Measurements from ENCODE around the gene PMEL. TPM values are rescaled to one million over a fixed set of nuclear protein-coding genes. Genes with fewer than 3 reads are reported as not detected.

Gene PMEL
- total RNA-seq, 1 donor from 2014 or later, result 4.9 TPM

DNA sequence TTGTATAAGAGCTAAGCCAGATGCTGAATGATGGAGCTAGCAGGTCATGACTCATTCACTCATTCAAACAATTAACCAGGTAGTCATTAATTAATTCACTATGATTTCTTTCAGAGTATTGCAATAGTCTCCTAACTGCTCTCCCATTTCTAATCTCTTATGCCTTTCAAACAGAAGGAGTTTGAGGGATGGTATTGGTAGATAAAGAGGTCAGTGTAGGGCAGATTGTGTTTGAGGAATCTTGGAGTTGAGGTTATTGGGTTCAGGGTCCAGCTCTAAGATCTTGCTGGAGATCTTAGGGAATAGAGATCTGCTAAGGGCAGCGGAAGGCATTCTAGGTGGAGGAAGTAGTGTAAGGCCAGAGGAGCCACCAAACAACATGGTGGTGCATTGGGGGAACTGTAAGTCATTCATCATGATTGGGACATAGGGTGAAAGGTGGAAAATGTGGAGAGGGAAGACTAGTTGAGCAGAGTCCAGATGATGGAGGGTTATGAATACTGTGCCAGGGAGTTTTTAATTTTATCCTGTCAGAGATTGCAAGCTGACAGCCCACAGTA is 23.2 kb downstream of the PMEL start:
- peaks cover 32% of the 10 kb centered on the region for H3K36me3 ChIP-seq
- no peaks in the 10 kb centered on the region for H3K27me3 ChIP-seq
- intact Hi-C loops (cut with DNase I), result no loop called here
- TF ChIP-seq, protein P1, sequence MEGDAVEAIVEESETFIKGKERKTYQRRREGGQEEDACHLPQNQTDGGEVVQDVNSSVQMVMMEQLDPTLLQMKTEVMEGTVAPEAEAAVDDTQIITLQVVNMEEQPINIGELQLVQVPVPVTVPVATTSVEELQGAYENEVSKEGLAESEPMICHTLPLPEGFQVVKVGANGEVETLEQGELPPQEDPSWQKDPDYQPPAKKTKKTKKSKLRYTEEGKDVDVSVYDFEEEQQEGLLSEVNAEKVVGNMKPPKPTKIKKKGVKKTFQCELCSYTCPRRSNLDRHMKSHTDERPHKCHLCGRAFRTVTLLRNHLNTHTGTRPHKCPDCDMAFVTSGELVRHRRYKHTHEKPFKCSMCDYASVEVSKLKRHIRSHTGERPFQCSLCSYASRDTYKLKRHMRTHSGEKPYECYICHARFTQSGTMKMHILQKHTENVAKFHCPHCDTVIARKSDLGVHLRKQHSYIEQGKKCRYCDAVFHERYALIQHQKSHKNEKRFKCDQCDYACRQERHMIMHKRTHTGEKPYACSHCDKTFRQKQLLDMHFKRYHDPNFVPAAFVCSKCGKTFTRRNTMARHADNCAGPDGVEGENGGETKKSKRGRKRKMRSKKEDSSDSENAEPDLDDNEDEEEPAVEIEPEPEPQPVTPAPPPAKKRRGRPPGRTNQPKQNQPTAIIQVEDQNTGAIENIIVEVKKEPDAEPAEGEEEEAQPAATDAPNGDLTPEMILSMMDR (IDR thresholded peaks at IDR 0.05), result no peak
- no peak overlapping the region for H3K27ac ChIP-seq
- H3K4me1 ChIP-seq, result peaks cover 3% of the 10 kb centered on the region
- ATAC-seq (no peak), DNase-seq (no peak)
- no peak overlapping the region for H3K4me3 ChIP-seq
- H3K9me3 ChIP-seq, result no peaks in the 10 kb centered on the region

DNA sequence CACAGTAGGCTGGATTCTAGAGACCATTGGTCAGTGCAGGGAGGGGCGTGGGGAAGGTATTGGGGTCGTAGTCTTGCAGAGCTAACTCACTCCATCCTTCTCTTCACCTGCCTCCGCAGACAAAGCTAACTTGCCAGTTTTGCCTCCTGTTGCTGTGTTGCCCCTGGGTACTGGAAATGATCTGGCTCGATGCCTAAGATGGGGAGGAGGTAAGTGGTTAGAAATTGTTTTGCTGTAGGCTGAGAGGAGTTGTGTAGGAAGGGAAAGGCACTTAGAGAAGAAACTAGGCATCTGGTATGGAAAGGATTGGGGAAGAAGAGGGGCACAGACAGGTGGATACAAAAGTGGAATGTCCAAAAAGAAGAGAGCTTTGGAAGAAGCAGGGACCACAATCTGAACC is 23.8 kb downstream of the PMEL start:
- Histone ChIP-seq H3K4me3 (no peak overlapping the region), H3K36me3 (peaks cover 36% of the 10 kb centered on the region), H3K4me1 (peaks cover 3% of the 10 kb centered on the region), H3K27me3 (no peaks in the 10 kb centered on the region), H3K27ac (no peak overlapping the region), H3K9me3 (no peaks in the 10 kb centered on the region)
- intact Hi-C loops (cut with DNase I), result no loop called here
- DNase-seq, result no peak
- ATAC-seq, result no peak
- TF ChIP-seq, protein P1 (IDR thresholded peaks at IDR 0.05), result no peak

DNA sequence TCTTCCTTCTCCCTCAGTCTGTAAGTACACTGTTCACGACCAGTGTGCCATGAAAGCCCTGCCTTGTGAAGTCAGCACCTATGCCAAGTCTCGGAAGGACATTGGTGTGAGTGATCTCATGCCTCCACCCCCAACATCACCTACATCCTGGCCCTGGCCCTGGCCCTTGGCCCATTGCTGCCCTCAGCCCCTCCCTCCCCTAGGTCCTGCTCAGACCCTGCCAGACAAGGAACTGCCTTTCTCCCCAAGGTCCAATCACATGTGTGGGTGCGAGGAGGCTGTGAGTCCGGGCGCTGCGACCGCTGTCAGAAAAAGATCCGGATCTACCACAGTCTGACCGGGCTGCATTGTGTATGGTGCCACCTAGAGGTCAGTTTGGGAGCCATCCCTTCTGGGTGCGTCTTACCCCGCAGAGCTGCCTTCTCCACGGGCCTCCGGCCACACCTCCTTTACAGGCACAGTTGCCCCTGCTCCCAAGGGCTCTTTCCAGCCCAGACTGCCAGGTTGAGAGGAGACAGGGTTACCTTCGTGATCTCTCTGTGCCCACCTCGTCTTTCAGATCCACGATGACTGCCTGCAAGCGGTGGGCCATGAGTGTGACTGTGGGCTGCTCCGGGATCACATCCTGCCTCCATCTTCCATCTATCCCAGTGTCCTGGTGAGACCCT is 25.6 kb downstream of the PMEL start:
- Histone ChIP-seq H3K27me3 (no peaks in the 10 kb centered on the region), H3K9me3 (no peaks in the 10 kb centered on the region), H3K36me3 (peaks cover 26% of the 10 kb centered on the region), H3K4me1 (peaks cover 3% of the 10 kb centered on the region), H3K27ac (no peak overlapping the region), H3K4me3 (no peak overlapping the region)
- intact Hi-C loops (cut with DNase I), result no loop called here
- TF ChIP-seq, protein P1 (IDR thresholded peaks at IDR 0.05), result peak; percentile 94
- ATAC-seq (peak; percentile 98), DNase-seq (peak; percentile 88)

DNA sequence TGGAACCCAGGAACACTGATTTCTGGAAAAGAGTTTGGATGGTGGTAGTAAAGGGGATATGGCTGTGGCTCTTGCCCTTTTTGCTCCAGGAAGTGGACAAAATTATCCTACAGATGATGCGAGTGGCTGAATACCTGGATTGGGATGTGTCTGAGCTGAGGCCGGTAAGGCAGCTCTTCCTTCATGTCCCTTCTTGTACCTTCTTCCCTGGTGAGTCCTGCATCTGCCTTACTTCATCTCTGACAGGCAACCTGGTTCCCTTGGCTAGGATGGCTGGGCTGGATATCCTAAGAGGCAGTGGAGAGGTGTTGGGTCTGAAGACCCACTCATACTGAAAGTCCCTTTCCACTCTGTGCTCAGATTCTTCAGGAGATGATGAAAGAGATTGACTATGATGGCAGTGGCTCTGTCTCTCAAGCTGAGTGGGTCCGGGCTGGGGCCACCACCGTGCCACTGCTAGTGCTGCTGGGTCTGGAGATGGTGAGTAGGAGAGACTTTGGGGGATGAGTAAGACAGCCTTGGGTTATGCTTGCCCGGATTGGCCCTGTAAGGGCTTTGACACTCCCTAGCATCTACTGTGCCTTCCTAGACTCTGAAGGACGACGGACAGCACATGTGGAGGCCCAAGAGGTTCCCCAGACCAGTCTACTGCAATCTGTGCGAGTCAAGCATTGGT is 26.9 kb downstream of the PMEL start:
- H3K4me3 ChIP-seq, result no peak overlapping the region
- TF ChIP-seq, protein P1 (IDR thresholded peaks at IDR 0.05), result no peak
- peaks cover 23% of the 10 kb centered on the region for H3K36me3 ChIP-seq
- no peaks in the 10 kb centered on the region for H3K9me3 ChIP-seq
- intact Hi-C loops (cut with DNase I), result no loop called here
- DNase-seq (no peak), ATAC-seq (no peak)
- H3K27me3 ChIP-seq, result no peaks in the 10 kb centered on the region
- no peak overlapping the region for H3K27ac ChIP-seq
- peaks cover 3% of the 10 kb centered on the region for H3K4me1 ChIP-seq

DNA sequence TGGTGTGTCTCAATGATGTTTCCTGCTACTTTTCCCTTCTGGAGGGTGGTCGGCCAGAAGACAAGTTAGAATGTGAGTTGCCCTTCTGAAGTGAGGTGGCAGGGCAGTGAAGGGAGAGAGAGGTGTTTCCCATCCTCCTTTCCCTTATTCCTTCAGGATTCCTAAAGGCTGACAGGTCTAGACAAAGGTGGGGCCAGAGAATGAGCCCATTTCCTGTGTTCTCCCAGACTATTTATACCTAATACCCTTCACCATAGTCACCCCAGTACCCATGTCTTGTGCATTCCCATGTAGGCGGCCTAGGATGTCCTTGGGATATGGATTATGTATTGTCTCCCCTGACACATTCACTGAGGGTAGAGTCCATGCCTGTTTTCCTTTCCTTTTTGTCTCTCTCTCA is 27.9 kb downstream of the PMEL start:
- DNase-seq, result no peak
- intact Hi-C loops (cut with DNase I), result no loop called here

More for the DNA sequence above, 27.9 kb downstream of the PMEL start:
- Histone ChIP-seq H3K9me3 (no peaks in the 10 kb centered on the region), H3K4me3 (no peak overlapping the region), H3K27ac (no peak overlapping the region), H3K27me3 (no peaks in the 10 kb centered on the region), H3K36me3 (peaks cover 17% of the 10 kb centered on the region), H3K4me1 (peaks cover 11% of the 10 kb centered on the region)
- TF ChIP-seq, protein P1 (IDR thresholded peaks at IDR 0.05), result no peak
- no peak for ATAC-seq

Data from upper lobe of right lung (tissue), 1 donor.